Caco-2 (cell line): ENCODE data around the gene PRAMEF10. TPM values are rescaled to one million over a fixed set of nuclear protein-coding genes. Genes with fewer than 3 reads are reported as not detected.
"Not testable (repeated sequence)": the region's sequence is repeated elsewhere in the genome, so short reads cannot be mapped to it uniquely, and the experiment has no call there.

Source experiments
- BruUV-seq: library from RNA; stranded (reverse); fragments of 400-500 nt; replicated peaks from 2 replicates; lab custom pipeline; 2021; lab: Mats Ljungman, UMichigan
- CTCF ChIA-PET: fragments of 300-600 bp; sonication (Branson Sonifier 250); formaldehyde crosslinking; loops from one replicate; lab custom pipeline; 2022; ENCODE audit warnings: antibody characterized with exemption; lab: Charles Lee
- POLR2A ChIA-PET: fragments of 300-600 bp; sonication (Branson Sonifier 250); formaldehyde crosslinking; loops from one replicate; lab custom pipeline; 2022; ENCODE audit warnings: antibody characterized with exemption; lab: Charles Lee
- DNase-seq, 2 experiments: peaks; one replicate each; pipeline versions ENCODE4 v3.0.0 to v3.0.0-alpha.2; 2020 to 2022
- H3K27me3 ChIP-seq: replicated peaks from 2 replicates; pipeline ENCODE4 v1.6.0; 2011; ENCODE audit warnings: low read length; ENCODE audit not compliant: control insufficient read depth, insufficient read depth
- H3K36me3 ChIP-seq: 2 replicates; pipeline ENCODE4 v1.5.1; 2011; ENCODE audit warnings: low read length; ENCODE audit not compliant: control insufficient read depth, insufficient read depth
- H3K4me1 ChIP-seq: fragments of 250-450 bp; sonication (Bioruptor Pico); 2 replicates; pipeline ENCODE4 v1.5.1; 2020; ENCODE audit warnings: mild to moderate bottlenecking
- H3K4me3 ChIP-seq: 2 replicates; pipeline ENCODE4 v1.5.1; 2011; ENCODE audit warnings: low read depth, mild to moderate bottlenecking, control low read depth, low read length
- H3K9me3 ChIP-seq: fragments of 250-450 bp; sonication (Bioruptor Pico); 2 replicates; pipeline ENCODE4 v1.5.1; 2020; ENCODE audit warnings: mild to moderate bottlenecking, moderate library complexity
- H3K27ac Mint-ChIP-seq: one replicate; pipeline ENCODE4 v1.8.0; 2022; ENCODE audit warnings: mixed read lengths; ENCODE audit not compliant: unreplicated experiment
- H3K27me3 Mint-ChIP-seq: one replicate; pipeline ENCODE4 v1.8.0; 2022; ENCODE audit warnings: mixed read lengths; ENCODE audit not compliant: insufficient read depth, unreplicated experiment
- H3K36me3 Mint-ChIP-seq: one replicate; pipeline ENCODE4 v1.8.0; 2022; ENCODE audit warnings: mild to moderate bottlenecking, mixed read lengths; ENCODE audit not compliant: insufficient read depth, unreplicated experiment
- H3K4me1 Mint-ChIP-seq: one replicate; pipeline ENCODE4 v1.8.0; 2022; ENCODE audit warnings: low read depth, mixed read lengths; ENCODE audit not compliant: unreplicated experiment
- H3K4me3 Mint-ChIP-seq: one replicate; pipeline ENCODE4 v1.8.0; 2022; ENCODE audit warnings: mild to moderate bottlenecking, moderate library complexity, mixed read lengths; ENCODE audit not compliant: unreplicated experiment
- H3K9me3 Mint-ChIP-seq: one replicate; pipeline ENCODE4 v1.8.0; 2022; ENCODE audit warnings: mixed read lengths; ENCODE audit not compliant: unreplicated experiment
- intact Hi-C: fragments of 100-400 bp; cut with micrococcal nuclease; formaldehyde crosslinking; loops from one replicate; pipeline ENCODE4 v1.10.0; 2022; ENCODE audit not compliant: unreplicated experiment
- total RNA-seq: library from RNA; stranded (reverse); gene quantifications from 2 replicates; pipeline ENCODE4 v1.2.3, GENCODE V29; 2022

Gene PRAMEF10
- total RNA-seq, 1 experiment from 2014 or later, result 1.9 TPM

- BruUV-seq, H3K36me3 ChIP-seq, H3K9me3 Mint-ChIP-seq, H3K27me3 Mint-ChIP-seq, intact Hi-C loops, H3K4me3 ChIP-seq, H3K4me3 Mint-ChIP-seq, H3K4me1 Mint-ChIP-seq, H3K36me3 Mint-ChIP-seq, DNase-seq, H3K4me1 ChIP-seq, CTCF ChIA-PET, POLR2A ChIA-PET, H3K27me3 ChIP-seq, H3K27ac Mint-ChIP-seq, H3K9me3 ChIP-seq: not testable (repeated sequence)
Observed at GRCh38 chr1:12899186-12899585, 1.1 kb upstream of the PRAMEF10 start.

DNA sequence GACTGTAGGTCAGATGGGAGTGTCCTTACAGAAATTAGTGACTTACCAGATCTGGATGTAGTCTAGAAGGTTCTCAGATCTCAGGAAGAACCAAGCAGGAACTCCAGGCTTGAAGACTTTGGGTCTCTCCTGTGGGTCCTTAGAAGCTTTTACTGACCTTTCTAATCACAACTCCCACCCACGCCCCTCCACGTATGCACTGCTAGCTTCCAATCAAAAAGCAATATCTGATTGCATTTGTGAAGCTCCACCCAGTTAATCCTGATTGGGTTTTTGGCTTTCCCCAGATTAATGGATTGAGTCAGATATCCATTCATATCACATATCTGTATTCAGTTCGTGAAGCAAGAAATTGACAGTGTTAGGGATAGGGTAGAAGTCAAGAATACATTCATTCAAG is 12.0 kb downstream of the PRAMEF10 start, which contains the start of gene PRAMEF4:
TSS of gene PRAMEF4 (minus strand) at position 101 of the 400 bp plus-strand sequence. CDS start 2,807 bp downstream, outside the sequence.
- POLR2A ChIA-PET, H3K36me3 ChIP-seq, H3K9me3 Mint-ChIP-seq, H3K36me3 Mint-ChIP-seq, H3K4me3 Mint-ChIP-seq, BruUV-seq, H3K27ac Mint-ChIP-seq, H3K4me3 ChIP-seq, H3K4me1 ChIP-seq, intact Hi-C loops, CTCF ChIA-PET, H3K27me3 Mint-ChIP-seq, DNase-seq, H3K4me1 Mint-ChIP-seq, H3K27me3 ChIP-seq, H3K9me3 ChIP-seq: not testable (repeated sequence)

DNA sequence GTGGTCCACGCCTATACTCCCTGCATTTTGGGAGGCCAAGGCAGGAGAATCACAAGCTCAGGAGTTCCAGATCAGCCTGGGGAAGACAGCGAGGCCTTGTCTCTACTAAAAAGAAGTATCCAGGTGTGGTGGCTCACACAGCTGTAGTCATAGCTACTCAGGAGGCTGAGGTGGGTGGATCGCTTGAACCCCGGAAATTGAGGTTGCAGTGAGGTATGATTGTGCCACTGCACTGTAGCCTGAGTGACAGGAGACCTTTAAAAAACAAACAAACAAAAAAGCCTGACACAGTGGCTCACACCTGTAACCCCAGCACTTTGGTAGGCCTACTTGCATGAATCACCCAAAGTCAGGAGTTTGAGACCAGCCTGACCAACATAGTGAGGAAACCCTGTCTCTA is 19.6 kb downstream of the PRAMEF10 start:
- H3K4me3 ChIP-seq, H3K27me3 ChIP-seq, POLR2A ChIA-PET, H3K9me3 Mint-ChIP-seq, H3K27me3 Mint-ChIP-seq, intact Hi-C loops, H3K4me3 Mint-ChIP-seq, H3K36me3 Mint-ChIP-seq, H3K9me3 ChIP-seq, H3K4me1 ChIP-seq, H3K4me1 Mint-ChIP-seq, DNase-seq, H3K36me3 ChIP-seq, BruUV-seq, H3K27ac Mint-ChIP-seq, CTCF ChIA-PET: not testable (repeated sequence)

DNA sequence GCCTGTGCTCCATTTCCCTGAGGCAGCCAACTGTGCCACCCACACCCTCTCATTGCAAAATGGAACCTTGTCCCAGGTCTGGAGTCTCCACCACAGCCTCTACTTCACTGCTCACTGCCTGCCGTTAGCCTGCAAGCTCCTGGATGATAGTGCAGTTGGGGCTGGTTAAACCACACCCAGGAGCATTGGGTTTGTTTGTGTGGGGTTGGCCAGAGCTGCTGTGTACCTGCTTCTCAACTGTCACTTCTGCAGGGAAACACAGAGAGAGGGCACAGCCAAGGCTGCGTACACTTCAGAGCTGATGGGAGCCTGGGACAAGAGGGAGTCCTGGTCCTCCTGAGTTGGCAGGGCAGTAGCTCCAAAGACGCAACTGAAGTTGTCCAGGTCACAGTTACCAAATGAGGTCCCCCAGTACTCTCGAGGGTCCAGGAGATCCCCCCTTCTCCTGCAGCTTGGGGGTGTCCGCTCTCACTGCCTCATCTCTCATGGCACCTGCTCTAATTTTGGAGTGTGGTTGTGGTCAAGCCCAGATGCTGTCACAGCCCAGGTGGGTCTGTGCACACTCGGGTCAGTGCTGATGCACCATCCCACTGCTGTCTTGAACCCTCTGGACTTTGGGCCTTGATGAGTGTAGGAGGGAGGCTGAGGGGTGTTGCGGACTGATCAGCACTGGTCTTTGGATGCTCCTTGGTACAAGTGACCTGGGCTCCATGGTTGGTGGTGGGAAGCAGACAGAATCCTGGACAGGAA is 34.8 kb downstream of the PRAMEF10 start:
- POLR2A ChIA-PET, H3K36me3 Mint-ChIP-seq, H3K9me3 Mint-ChIP-seq, H3K27me3 ChIP-seq, CTCF ChIA-PET, intact Hi-C loops, H3K36me3 ChIP-seq, H3K27me3 Mint-ChIP-seq, H3K4me3 Mint-ChIP-seq, H3K27ac Mint-ChIP-seq, H3K4me3 ChIP-seq, BruUV-seq, H3K4me1 Mint-ChIP-seq, DNase-seq, H3K4me1 ChIP-seq, H3K9me3 ChIP-seq: not testable (repeated sequence)

- H3K36me3 ChIP-seq, H3K9me3 ChIP-seq, H3K4me3 ChIP-seq, H3K27me3 ChIP-seq, H3K27ac Mint-ChIP-seq, H3K4me1 ChIP-seq, H3K4me3 Mint-ChIP-seq, DNase-seq, intact Hi-C loops, H3K36me3 Mint-ChIP-seq, H3K9me3 Mint-ChIP-seq, CTCF ChIA-PET, BruUV-seq, H3K27me3 Mint-ChIP-seq, H3K4me1 Mint-ChIP-seq: not testable (repeated sequence)
- POLR2A ChIA-PET, result interaction anchor here (0.7 kb wide), 1 partner anchor 517 kb away, joined by 5 read pairs; no protein-coding TSS in a partner anchor
Observed at GRCh38 chr1:12856786-12857185, 41.3 kb downstream of the PRAMEF10 start, which contains the start of gene PRAMEF2. Gene PRAMEF2, plus strand, starts transcription at chr1:12857086. Its CDS starts 1,924 bp downstream, at chr1:12859010.
